DND-41 (cell line): ENCODE data around the gene SFRP5.

Experiments used
- ATAC-seq: fragments of 200-7000 bp; cut with Tn5 transposase; 3 replicates; pipeline ENCODE4 v1.9.1; 2021; ENCODE audit warnings: low read depth; ENCODE audit not compliant: insufficient read depth
- DNase-seq: peaks from one replicate; pipeline ENCODE4 v3.0.0-alpha.2; 2020
- H2AFZ ChIP-seq: 2 replicates; pipeline ENCODE4 v1.6.0; 2012; ENCODE audit warnings: low read depth, low read length
- H3K27ac ChIP-seq: 2 replicates; pipeline ENCODE4 v1.5.1; 2012; ENCODE audit warnings: low read length, inconsistent platforms
- H3K27me3 ChIP-seq: fragments of 200-600 bp; sonication (generic); 2 replicates; pipeline ENCODE4 v1.6.0; 2012; ENCODE audit warnings: low read length, mild to moderate bottlenecking, inconsistent platforms; ENCODE audit not compliant: insufficient read depth, poor library complexity
- H3K36me3 ChIP-seq: 2 replicates; pipeline ENCODE4 v1.5.1; 2012; ENCODE audit warnings: low read length, inconsistent platforms; ENCODE audit not compliant: insufficient read depth
- H3K4me1 ChIP-seq: 2 replicates; pipeline ENCODE4 v1.5.1; 2012; ENCODE audit warnings: mild to moderate bottlenecking, low read length; ENCODE audit not compliant: insufficient read depth
- H3K4me2 ChIP-seq: 2 replicates; pipeline ENCODE4 v1.6.0; 2012; ENCODE audit warnings: mild to moderate bottlenecking, moderate library complexity, low read length, inconsistent platforms; ENCODE audit not compliant: insufficient read depth
- H3K4me3 ChIP-seq, 2 experiments: fragments of 200-600 bp in 1 of 2; shearing (Covaris generic) in 1 of 2; 2 replicates each; pipeline ENCODE4 v1.5.1; 2012 to 2016; ENCODE audit warnings: inconsistent platforms in 2 of 2, low read length in 2 of 2, mild to moderate bottlenecking in 2 of 2, low read depth in 1 of 2, moderate library complexity in 1 of 2
- H3K79me2 ChIP-seq: 2 replicates; pipeline ENCODE4 v1.6.0; 2012; ENCODE audit warnings: low read length, inconsistent platforms; ENCODE audit not compliant: insufficient read depth
- H3K9ac ChIP-seq: 2 replicates; pipeline ENCODE4 v1.6.0; 2012; ENCODE audit warnings: low read depth, mild to moderate bottlenecking, inconsistent platforms, low read length, moderate library complexity
- H3K9me3 ChIP-seq: 2 replicates; pipeline ENCODE4 v1.5.1; 2012; ENCODE audit warnings: low read length, moderate library complexity, mild to moderate bottlenecking, inconsistent platforms; ENCODE audit not compliant: insufficient read depth, severe bottlenecking
- H4K20me1 ChIP-seq: 2 replicates; pipeline ENCODE4 v1.6.0; 2012; ENCODE audit warnings: low read length; ENCODE audit not compliant: insufficient read depth
- CTCF ChIP-seq: IDR thresholded peaks from 2 replicates; pipeline ENCODE4 v1.5.1; 2012; ENCODE audit warnings: borderline replicate concordance, low read length, moderate library complexity, mild to moderate bottlenecking; ENCODE audit not compliant: poor library complexity, severe bottlenecking; ENCODE audit errors: extremely low read depth
- EZH2 ChIP-seq: IDR thresholded peaks from 3 replicates; pipeline ENCODE4 v1.6.1; 2012; ENCODE audit warnings: borderline replicate concordance, low read depth, mild to moderate bottlenecking, moderate library complexity, low read length, inconsistent platforms; ENCODE audit not compliant: severe bottlenecking

SFRP5 gene

DNA sequence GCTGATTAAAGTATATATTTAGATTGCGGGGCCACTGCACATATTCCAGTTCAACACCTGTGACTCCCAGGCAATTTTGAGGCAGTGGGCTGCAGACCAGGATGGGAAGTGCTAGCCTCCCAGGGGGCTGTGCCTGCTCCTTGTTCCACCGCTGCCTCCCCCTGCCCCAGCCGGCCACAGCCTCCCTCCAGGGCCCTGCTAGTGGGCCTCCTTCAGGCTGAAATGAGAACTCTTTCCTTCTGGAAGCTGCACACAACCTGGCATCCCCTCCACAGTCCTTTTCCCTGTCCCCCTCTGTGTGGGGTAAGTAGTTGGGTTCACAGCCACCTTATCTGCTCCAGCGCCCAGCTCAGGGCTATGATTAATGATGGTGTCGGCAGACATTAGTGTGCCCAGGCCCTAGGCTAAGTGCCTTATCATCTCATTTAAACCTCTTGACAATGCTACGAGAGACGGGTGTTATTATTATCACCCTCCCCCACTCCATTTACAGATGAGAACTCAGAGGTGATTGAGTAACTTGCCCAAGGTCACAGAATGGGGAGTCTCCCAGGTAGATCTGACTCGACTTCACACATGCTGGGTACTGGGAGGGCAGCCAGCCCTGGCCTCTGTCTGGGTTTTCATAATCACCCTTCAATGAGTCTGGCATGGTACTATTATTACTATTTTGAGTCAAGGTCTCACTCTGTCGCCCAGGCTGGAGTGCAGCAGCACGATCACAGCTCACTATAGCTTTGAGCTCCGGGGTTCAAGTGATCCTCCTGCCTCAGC is 10.8 kb upstream of the SFRP5 start:
- H3K9ac ChIP-seq, result no peak overlapping the region

GRCh38 chr10:97781618-97782331 is 10.0 kb upstream of the SFRP5 start:
- Histone ChIP-seq H3K9ac (no peak overlapping the region), H3K4me3 (no peak overlapping the region), H3K79me2 (no peaks in the 10 kb centered on the region), H3K27ac (no peak overlapping the region), H3K4me1 (peaks cover 8% of the 10 kb centered on the region), H3K27me3 (no peaks in the 10 kb centered on the region), H2AFZ (no peak overlapping the region), H4K20me1 (no peaks in the 10 kb centered on the region), H3K9me3 (no peaks in the 10 kb centered on the region), H3K4me2 (no peak overlapping the region), H3K36me3 (no peaks in the 10 kb centered on the region)
- peak; percentile 59 for DNase-seq
- peak; percentile 89 for ATAC-seq
- TF ChIP-seq EZH2, result no peak
- no peak for TF ChIP-seq CTCF

More for the DNA sequence above, 10.8 kb upstream of the SFRP5 start:
- Histone ChIP-seq H3K4me1 (peaks cover 8% of the 10 kb centered on the region), H3K27me3 (no peaks in the 10 kb centered on the region), H4K20me1 (no peaks in the 10 kb centered on the region), H3K4me2 (no peak overlapping the region), H3K4me3 (no peak overlapping the region), H2AFZ (no peak overlapping the region), H3K36me3 (no peaks in the 10 kb centered on the region), H3K79me2 (no peaks in the 10 kb centered on the region), H3K27ac (no peak overlapping the region), H3K9me3 (no peaks in the 10 kb centered on the region)
- no peak for ATAC-seq
- DNase-seq, result no peak
- TF ChIP-seq EZH2 (no peak), CTCF (no peak)

GRCh38 chr10:97780841-97781617 is 9.2 kb upstream of the SFRP5 start:
- TF ChIP-seq EZH2, result no peak
- TF ChIP-seq CTCF, result no peak
- ATAC-seq (no peak), DNase-seq (no peak)
- Histone ChIP-seq H3K27me3 (no peaks in the 10 kb centered on the region), H3K4me2 (no peak overlapping the region), H3K4me3 (no peak overlapping the region), H3K36me3 (no peaks in the 10 kb centered on the region), H3K9me3 (no peaks in the 10 kb centered on the region), H2AFZ (no peak overlapping the region), H3K4me1 (peaks cover 8% of the 10 kb centered on the region), H3K9ac (no peak overlapping the region), H4K20me1 (no peaks in the 10 kb centered on the region), H3K27ac (no peak overlapping the region), H3K79me2 (no peaks in the 10 kb centered on the region)
